Right lobe of liver (tissue), 4 donors: Measurements from ENCODE around the gene ATXN1L.

ENCODE experiments used
- POLR2A ChIP-seq: fragments of 450-650 bp; IDR thresholded peaks from one replicate; pipeline ENCODE4 v1.6.1; 2017; ENCODE audit warnings: antibody characterized with exemption, mild to moderate bottlenecking
- TF ChIP-seq, protein P1 (sequence below), 4 donors: fragments of 200-600 bp in 3 of 4; fragments of 450-650 bp in 1 of 4; IDR thresholded peaks; one replicate each; pipeline versions ENCODE4 v1.5.1 to v1.8.0; 2016 to 2022; ENCODE audit warnings: antibody characterized with exemption in 4 of 4, mild to moderate bottlenecking in 2 of 4
- donor health status: DM: no; HTN: no; CAD: no.
- donor health status: DM: no; HTN: no; CAD: no.
- donor health status: DM: no; HTN: yes; CAD: no.

DNA sequence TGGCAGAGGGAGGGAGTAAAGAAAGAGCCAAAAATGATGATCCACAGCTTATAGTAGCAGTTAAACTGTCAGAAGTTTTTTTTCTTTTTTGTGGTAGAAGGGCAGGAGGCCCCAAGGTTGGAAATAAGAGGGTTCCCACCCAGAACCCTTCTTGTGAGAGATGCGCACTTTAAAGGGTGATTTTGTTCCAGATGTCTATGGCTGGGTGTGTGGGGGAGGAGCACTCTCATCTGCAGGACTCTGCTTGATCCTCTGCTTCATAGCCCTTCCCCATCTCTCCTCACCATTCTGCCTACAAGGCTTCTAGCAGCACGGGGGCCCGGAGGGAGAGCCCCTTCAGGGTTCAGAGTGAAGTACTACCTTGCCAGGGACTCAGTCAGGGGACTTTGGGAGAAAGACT is 6.4 kb downstream of the ATXN1L start:
- TF ChIP-seq POLR2A: no peak
- TF ChIP-seq, protein P1, sequence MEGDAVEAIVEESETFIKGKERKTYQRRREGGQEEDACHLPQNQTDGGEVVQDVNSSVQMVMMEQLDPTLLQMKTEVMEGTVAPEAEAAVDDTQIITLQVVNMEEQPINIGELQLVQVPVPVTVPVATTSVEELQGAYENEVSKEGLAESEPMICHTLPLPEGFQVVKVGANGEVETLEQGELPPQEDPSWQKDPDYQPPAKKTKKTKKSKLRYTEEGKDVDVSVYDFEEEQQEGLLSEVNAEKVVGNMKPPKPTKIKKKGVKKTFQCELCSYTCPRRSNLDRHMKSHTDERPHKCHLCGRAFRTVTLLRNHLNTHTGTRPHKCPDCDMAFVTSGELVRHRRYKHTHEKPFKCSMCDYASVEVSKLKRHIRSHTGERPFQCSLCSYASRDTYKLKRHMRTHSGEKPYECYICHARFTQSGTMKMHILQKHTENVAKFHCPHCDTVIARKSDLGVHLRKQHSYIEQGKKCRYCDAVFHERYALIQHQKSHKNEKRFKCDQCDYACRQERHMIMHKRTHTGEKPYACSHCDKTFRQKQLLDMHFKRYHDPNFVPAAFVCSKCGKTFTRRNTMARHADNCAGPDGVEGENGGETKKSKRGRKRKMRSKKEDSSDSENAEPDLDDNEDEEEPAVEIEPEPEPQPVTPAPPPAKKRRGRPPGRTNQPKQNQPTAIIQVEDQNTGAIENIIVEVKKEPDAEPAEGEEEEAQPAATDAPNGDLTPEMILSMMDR (IDR thresholded peaks at IDR 0.05): no peak
